ENCODE measurements around the gene PDE4D. TPM values are rescaled to one million over a fixed set of nuclear protein-coding genes. Genes with fewer than 3 reads are reported as not detected.

The PDE4D gene
- total and polyA plus RNA-seq, 2 experiments from 2014 or later: 21.9 to 54.2 TPM

GRCh38 chr5:59568161-59568560 lies 325.4 kb downstream of the PDE4D start:
- TF ChIP-seq CTCF (IDR thresholded peaks at IDR 0.05; ENCODE audit: low read depth, low read length): no peak
- Histone ChIP-seq H3K27me3 (no peaks in the 10 kb centered on the region), H3K27ac (no peak overlapping the region), H3K4me1 (ENCODE audit: low read depth) (peaks cover 5% of the 10 kb centered on the region), H3K9me3 (ENCODE audit: low read depth) (no peaks in the 10 kb centered on the region), H3K36me3 (no peaks in the 10 kb centered on the region), H3K4me3 (no peak overlapping the region)
- no peak for DNase-seq (ENCODE audit: low read depth in 1 of 2, low spot score in 1 of 2)

GRCh38 chr5:59565551-59565950 lies 328.0 kb downstream of the PDE4D start:
- no peak for TF ChIP-seq CTCF (IDR thresholded peaks at IDR 0.05; ENCODE audit: low read depth, low read length)

GRCh38 chr5:59564895-59565294 lies 328.6 kb downstream of the PDE4D start:
- H3K27me3 ChIP-seq: no peaks in the 10 kb centered on the region
- DNase-seq (ENCODE audit: low read depth in 1 of 2, low spot score in 1 of 2): no peak
- TF ChIP-seq CTCF (IDR thresholded peaks at IDR 0.05; ENCODE audit: low read depth, low read length): no peak
- H3K9me3 ChIP-seq (ENCODE audit: low read depth): no peaks in the 10 kb centered on the region
- H3K4me1 ChIP-seq (ENCODE audit: low read depth): peaks cover 15% of the 10 kb centered on the region
- H3K4me3 ChIP-seq: no peak overlapping the region
- no peaks in the 10 kb centered on the region for H3K36me3 ChIP-seq
- no peak overlapping the region for H3K27ac ChIP-seq

More at GRCh38 chr5:59565551-59565950, 328.0 kb downstream of the PDE4D start:
- H3K27ac ChIP-seq: no peak overlapping the region
- peaks cover 15% of the 10 kb centered on the region for H3K4me1 ChIP-seq (ENCODE audit: low read depth)
- no peaks in the 10 kb centered on the region for H3K9me3 ChIP-seq (ENCODE audit: low read depth)
- no peak overlapping the region for H3K4me3 ChIP-seq
- no peak for DNase-seq (ENCODE audit: low read depth in 1 of 2, low spot score in 1 of 2)
- H3K36me3 ChIP-seq: no peaks in the 10 kb centered on the region
- no peaks in the 10 kb centered on the region for H3K27me3 ChIP-seq

GRCh38 chr5:59562756-59563389 lies 330.7 kb downstream of the PDE4D start:
- Histone ChIP-seq H3K4me3 (no peak overlapping the region), H3K36me3 (no peaks in the 10 kb centered on the region), H3K9me3 (ENCODE audit: low read depth) (no peaks in the 10 kb centered on the region), H3K4me1 (ENCODE audit: low read depth) (peaks cover 15% of the 10 kb centered on the region), H3K27me3 (no peaks in the 10 kb centered on the region), H3K27ac (peak overlapping the region; percentile 61)
- peak in 1 of 2 donors; percentile 54 for DNase-seq (ENCODE audit: low read depth in 1 of 2, low spot score in 1 of 2)
- no peak for TF ChIP-seq CTCF (IDR thresholded peaks at IDR 0.05; ENCODE audit: low read depth, low read length)

- no peak overlapping the region for H3K27ac ChIP-seq
- no peak overlapping the region for H3K4me3 ChIP-seq
- H3K9me3 ChIP-seq (ENCODE audit: low read depth): no peaks in the 10 kb centered on the region
- DNase-seq (ENCODE audit: low read depth in 1 of 2, low spot score in 1 of 2): no peak
- no peaks in the 10 kb centered on the region for H3K36me3 ChIP-seq
- no peak for TF ChIP-seq CTCF (IDR thresholded peaks at IDR 0.05; ENCODE audit: low read depth, low read length)
- H3K4me1 ChIP-seq (ENCODE audit: low read depth): peaks cover 15% of the 10 kb centered on the region
- no peaks in the 10 kb centered on the region for H3K27me3 ChIP-seq
These were observed 333.0 kb downstream of the PDE4D start for GRCh38 chr5:59560553-59560952.

Data from cardiac muscle cell (in vitro differentiated cells and primary cell).